Heart left ventricle (tissue), 16 donors: ENCODE measurements around the gene MS4A18. TPM values are rescaled to one million over a fixed set of nuclear protein-coding genes. Genes with fewer than 3 reads are reported as not detected.

Experiments
- ATAC-seq, 4 donors: fragments of 200-7000 bp; cut with Tn5 transposase; one replicate each; pipeline ENCODE4 v1.9.1; 2020 to 2022; ENCODE audit warnings: moderate library complexity in 4 of 4, mild to moderate bottlenecking in 3 of 4, moderate number of reproducible peaks in 1 of 4
- DNase-seq, 5 donors: peaks; one replicate each; pipeline ENCODE4 v3.0.0-alpha.2; 2020
- H3K27ac ChIP-seq, 12 donors: fragments of 200-600 bp; sonication (generic) in 4 of 12; one replicate each; pipeline versions ENCODE4 v1.5.0 to v1.8.0; 2016 to 2022; ENCODE audit warnings: mild to moderate bottlenecking in 2 of 12
- H3K27me3 ChIP-seq, 9 donors: fragments of 200-600 bp; sonication (generic) in 2 of 9; one replicate each; pipeline versions ENCODE4 v1.5.1 to v1.8.0; 2016 to 2022; ENCODE audit warnings: mild to moderate bottlenecking in 3 of 9
- H3K36me3 ChIP-seq, 9 donors: fragments of 200-600 bp; sonication (generic) in 2 of 9; one replicate each; pipeline versions ENCODE4 v1.5.0 to v1.8.0; 2018 to 2022; ENCODE audit warnings: mild to moderate bottlenecking in 2 of 9
- H3K4me1 ChIP-seq, 12 donors: fragments of 200-600 bp; sonication (generic) in 4 of 12; one replicate each; pipeline versions ENCODE4 v1.5.0 to v1.8.0; 2016 to 2022; ENCODE audit warnings: mild to moderate bottlenecking in 3 of 12
- H3K4me3 ChIP-seq, 12 donors: fragments of 200-600 bp; sonication (generic) in 4 of 12; one replicate each; pipeline versions ENCODE4 v1.5.0 to v1.8.0; 2017 to 2022; ENCODE audit warnings: mild to moderate bottlenecking in 9 of 12, moderate library complexity in 4 of 12
- H3K9me3 ChIP-seq, 12 donors: fragments of 200-600 bp; sonication (generic) in 4 of 12; one replicate each; pipeline versions ENCODE4 v1.5.0 to v1.8.0; 2016 to 2022; ENCODE audit warnings: mild to moderate bottlenecking in 1 of 12
- POLR2A ChIP-seq, 2 donors: fragments of 450-650 bp; IDR thresholded peaks; one replicate each; pipeline ENCODE4 v1.6.1; 2017; ENCODE audit warnings: antibody characterized with exemption in 2 of 2, mild to moderate bottlenecking in 2 of 2, moderate library complexity in 2 of 2
- WGBS, 4 donors: extraction: QIAGEN DNeasy Blood & Tissue Kit in 2 of 4; methylation state at CpG; one replicate each; pipeline versions ENCODE4 v1.1.5 to v1.1.7; 2013 to 2018; 5-methylcytosine and 5-hydroxymethylcytosine counted together
- intact Hi-C, 10 donors: fragments of 100-400 bp; cut with DNase I; formaldehyde crosslinking; loops; one replicate each; pipeline versions ENCODE4 v1.11.1 to v1.14.2; 2022
- polyA plus RNA-seq, 2 donors: library from polyadenylated mRNA; stranded (reverse); fragments of 200-250 nt; gene quantifications; one replicate each; pipeline ENCODE4 v1.2.3, GENCODE V29; 2013
- total RNA-seq, 9 donors: library from RNA; depleted of rRNA in 2 of 9; stranded (reverse); fragments of >200 nt in 2 of 9; fragmentation: NEBNext Ultra II Directional in 3 of 9; extraction: Animal tissue kit (Norgen Biotek cat#: 25700) in 3 of 9; gene quantifications; one replicate each; pipeline versions ENCODE4 v1.1.0 to v1.2.4, GENCODE V29; 2016 to 2023
- TF ChIP-seq, protein P1 (sequence below), 12 donors: fragments of 200-600 bp; sonication (generic) in 4 of 12; IDR thresholded peaks; one replicate each; pipeline versions ENCODE4 v1.5.0 to v1.8.0; 2018 to 2022; ENCODE audit warnings: antibody characterized with exemption in 12 of 12, mild to moderate bottlenecking in 5 of 12
- donor health status: ischemic (EF 13 %, LVEDD 7.1; RV severe dilation, severe dysfunction).
- donor health status: healthy with polysubstance abuse.
- donor health status: DM: no; HTN: yes; CAD: no.
- donor health status: DM: no; HTN: no; CAD: no.
- donor health status: ischemic (EF 25% LVEDD 6.9; RV normal size, moderate dysfunction).
- donor health status: ischemic (EF 25% LVEDD 5.7; RV mildly dilated, moderate dysfunction).
- donor health status: healthy.
- donor health status: DM: yes; HTN: yes; CAD: no.
- donor health status: ischemic (EF 35%, LVEDD 5.7; RV mildly dilated, moderate dysfunction).
- donor health status: nonischemic (EF 11% LVEDD 7.7; RV severe dilation, severe dysfunction).
- donor health status: DM: yes; HTN: yes; CAD: no.
- donor health status: PGD.
- donor health status: ischemic (EF 29% LVEDD 5.4; RV normal size, mild dysfunction).
- donor health status: nonischemic (EF 23%, LVEDD 6.1; RV moderate dilation, normal function).

The MS4A18 gene
- total and polyA plus RNA-seq, 11 donors = not detected

- WGBS, 4 donors = 70 to 81% (median 78%) methylated on average over 8 of the region's 8 CpGs
- H3K36me3 ChIP-seq = no peaks in the 10 kb centered on the region
- no peaks in the 10 kb centered on the region for H3K4me1 ChIP-seq
- H3K9me3 ChIP-seq = no peaks in the 10 kb centered on the region
- peaks cover 0 to 15% (median 0%) of the 10 kb centered on the region in 9 donors for H3K27me3 ChIP-seq
- intact Hi-C loops = no loop called here
- ATAC-seq (no peak), DNase-seq (no peak)
- H3K27ac ChIP-seq = no peak overlapping the region
- H3K4me3 ChIP-seq = no peak overlapping the region
- TF ChIP-seq, protein P1, sequence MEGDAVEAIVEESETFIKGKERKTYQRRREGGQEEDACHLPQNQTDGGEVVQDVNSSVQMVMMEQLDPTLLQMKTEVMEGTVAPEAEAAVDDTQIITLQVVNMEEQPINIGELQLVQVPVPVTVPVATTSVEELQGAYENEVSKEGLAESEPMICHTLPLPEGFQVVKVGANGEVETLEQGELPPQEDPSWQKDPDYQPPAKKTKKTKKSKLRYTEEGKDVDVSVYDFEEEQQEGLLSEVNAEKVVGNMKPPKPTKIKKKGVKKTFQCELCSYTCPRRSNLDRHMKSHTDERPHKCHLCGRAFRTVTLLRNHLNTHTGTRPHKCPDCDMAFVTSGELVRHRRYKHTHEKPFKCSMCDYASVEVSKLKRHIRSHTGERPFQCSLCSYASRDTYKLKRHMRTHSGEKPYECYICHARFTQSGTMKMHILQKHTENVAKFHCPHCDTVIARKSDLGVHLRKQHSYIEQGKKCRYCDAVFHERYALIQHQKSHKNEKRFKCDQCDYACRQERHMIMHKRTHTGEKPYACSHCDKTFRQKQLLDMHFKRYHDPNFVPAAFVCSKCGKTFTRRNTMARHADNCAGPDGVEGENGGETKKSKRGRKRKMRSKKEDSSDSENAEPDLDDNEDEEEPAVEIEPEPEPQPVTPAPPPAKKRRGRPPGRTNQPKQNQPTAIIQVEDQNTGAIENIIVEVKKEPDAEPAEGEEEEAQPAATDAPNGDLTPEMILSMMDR (IDR thresholded peaks at IDR 0.05) = no peak
- TF ChIP-seq POLR2A (IDR thresholded peaks at IDR 0.05) = no peak
Measured at GRCh38 chr11:60731586-60731985, 7.1 kb downstream of the MS4A18 start.

DNA sequence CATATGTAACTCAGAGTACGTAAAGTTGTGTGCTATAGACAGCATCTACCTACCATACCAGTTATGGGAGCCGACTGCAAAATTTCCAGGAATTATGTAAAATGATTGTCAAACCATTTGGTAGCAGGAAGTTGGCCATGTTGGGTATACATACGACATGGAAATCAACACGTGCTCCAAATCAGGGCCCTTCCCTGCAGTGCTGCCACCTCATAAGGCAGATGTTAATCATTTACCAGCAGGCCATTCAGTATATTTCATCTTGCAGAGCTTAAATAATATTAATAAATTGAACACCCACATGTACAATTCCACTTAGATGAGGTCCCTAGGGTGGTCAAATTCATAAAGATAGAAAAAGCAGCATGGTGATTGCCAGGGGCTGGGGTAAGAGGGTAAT is 9.8 kb downstream of the MS4A18 start:
- H3K4me3 ChIP-seq = no peak overlapping the region
- TF ChIP-seq, protein P1 (IDR thresholded peaks at IDR 0.05) = no peak
- TF ChIP-seq POLR2A (IDR thresholded peaks at IDR 0.05) = no peak
- peaks cover 0 to 13% (median 0%) of the 10 kb centered on the region in 9 donors for H3K27me3 ChIP-seq
- no peaks in the 10 kb centered on the region for H3K9me3 ChIP-seq
- no peak for ATAC-seq
- DNase-seq = no peak
- intact Hi-C loops = no loop called here
- 73 to 87% (median 79%) methylated on average over 4 of the region's 4 CpGs for WGBS, 4 donors
- H3K4me1 ChIP-seq = no peaks in the 10 kb centered on the region
- no peak overlapping the region for H3K27ac ChIP-seq
- H3K36me3 ChIP-seq = no peaks in the 10 kb centered on the region

DNA sequence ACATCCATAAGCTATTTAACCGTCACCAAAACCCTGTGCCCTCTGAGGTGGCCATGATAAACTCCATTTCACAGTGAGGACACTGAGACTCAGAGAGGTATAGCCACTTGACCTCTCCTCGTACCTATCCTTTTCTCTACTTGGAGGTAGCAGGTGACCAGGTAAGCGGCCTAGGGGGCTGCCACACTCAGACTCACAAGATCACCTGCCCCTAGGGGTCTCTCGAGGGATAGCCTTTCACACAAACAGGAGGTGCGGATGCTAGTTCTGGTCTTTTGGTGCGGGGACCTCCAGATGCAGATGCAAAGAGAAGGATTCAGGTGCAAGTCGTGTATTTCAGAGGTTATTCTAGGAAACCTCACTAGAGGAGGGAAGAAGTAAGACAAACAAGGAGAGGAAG is 14.6 kb downstream of the MS4A18 start:
- no peak for DNase-seq
- H3K4me1 ChIP-seq = no peaks in the 10 kb centered on the region
- H3K4me3 ChIP-seq = no peak overlapping the region
- peaks cover 0 to 15% (median 5%) of the 10 kb centered on the region in 9 donors for H3K27me3 ChIP-seq
- WGBS, 4 donors = 60 to 67% (median 63%) methylated on average over 7 of the region's 7 CpGs
- no peak overlapping the region for H3K27ac ChIP-seq
- TF ChIP-seq, protein P1 (IDR thresholded peaks at IDR 0.05) = no peak
- TF ChIP-seq POLR2A (IDR thresholded peaks at IDR 0.05) = no peak
- peaks cover 0 to 21% (median 0%) of the 10 kb centered on the region in 12 donors for H3K9me3 ChIP-seq
- intact Hi-C loops = no loop called here
- H3K36me3 ChIP-seq = no peaks in the 10 kb centered on the region
- ATAC-seq = no peak

DNA sequence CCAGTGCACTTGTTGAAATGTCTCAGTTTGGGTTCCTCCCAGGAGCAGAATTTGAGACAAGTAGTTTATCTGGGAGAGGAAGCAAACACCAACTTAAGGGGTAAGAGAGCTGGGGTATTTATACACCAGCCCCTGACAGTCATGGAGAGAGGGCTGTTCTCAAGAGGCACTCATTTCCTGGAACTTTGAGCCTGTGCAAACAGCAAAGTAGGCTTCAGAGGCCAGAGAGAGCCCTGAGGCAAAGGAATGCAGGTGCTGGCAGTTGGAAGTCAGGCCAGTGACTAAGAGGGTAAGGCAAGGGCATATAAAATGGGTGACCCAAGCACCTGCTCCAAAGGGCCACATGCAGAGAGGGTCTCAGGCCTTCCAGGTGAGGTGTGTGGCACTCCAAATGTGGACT is 16.1 kb downstream of the MS4A18 start:
- H3K36me3 ChIP-seq = no peaks in the 10 kb centered on the region

More for the DNA sequence above, 16.1 kb downstream of the MS4A18 start:
- no peak overlapping the region for H3K27ac ChIP-seq
- peaks cover 0 to 15% (median 5%) of the 10 kb centered on the region in 9 donors for H3K27me3 ChIP-seq
- no peak for TF ChIP-seq POLR2A (IDR thresholded peaks at IDR 0.05)
- TF ChIP-seq, protein P1 (IDR thresholded peaks at IDR 0.05) = no peak
- peaks cover 0 to 21% (median 0%) of the 10 kb centered on the region in 12 donors for H3K9me3 ChIP-seq
- DNase-seq = no peak
- no peak for ATAC-seq
- intact Hi-C loops = no loop called here
- no peak overlapping the region for H3K4me3 ChIP-seq
- H3K4me1 ChIP-seq = no peaks in the 10 kb centered on the region
